GM23338 (cell line): Measurements from ENCODE around the gene RANBP1. TPM values are rescaled to one million over a fixed set of nuclear protein-coding genes. Genes with fewer than 3 reads are reported as not detected.

Experiments
- ATAC-seq: fragments of 200-7000 bp; cut with Tn5 transposase; 3 replicates; pipeline ENCODE4 v1.9.1; 2020
- DNase-seq: peaks from one replicate; pipeline ENCODE4 v3.0.0-alpha.2; 2015; ENCODE audit warnings: low spot score
- H2AFZ ChIP-seq: fragments of 200-600 bp; sonication (generic); 2 replicates; pipeline ENCODE4 v1.8.0; 2016; ENCODE audit warnings: antibody characterized with exemption, mild to moderate bottlenecking, moderate library complexity
- H3F3A ChIP-seq: fragments of 200-600 bp; sonication (generic); replicated peaks from 2 replicates; pipeline ENCODE4 v1.8.0; 2017; ENCODE audit warnings: antibody characterized with exemption, mixed run types, low read depth
- H3K27ac ChIP-seq: fragments of 200-600 bp; sonication (generic); 2 replicates; pipeline ENCODE4 v1.6.1; 2016; ENCODE audit warnings: low read depth
- H3K27me3 ChIP-seq: fragments of 200-600 bp; sonication (generic); 2 replicates; pipeline ENCODE4 v1.8.0; 2016; ENCODE audit warnings: mild to moderate bottlenecking, mixed run types, moderate library complexity; ENCODE audit not compliant: insufficient read depth
- H3K36me3 ChIP-seq: fragments of 200-600 bp; sonication (generic); 2 replicates; pipeline ENCODE4 v1.8.0; 2016; ENCODE audit warnings: mild to moderate bottlenecking; ENCODE audit not compliant: insufficient read depth
- H3K4me1 ChIP-seq: fragments of 200-600 bp; sonication (generic); 2 replicates; pipeline ENCODE4 v1.8.0; 2016; ENCODE audit warnings: mild to moderate bottlenecking, moderate library complexity; ENCODE audit not compliant: insufficient read depth
- H3K4me2 ChIP-seq: fragments of 200-600 bp; sonication (generic); 2 replicates; pipeline ENCODE4 v1.7.1; 2017; ENCODE audit warnings: mixed run types
- H3K4me3 ChIP-seq: fragments of 200-600 bp; sonication (generic); 2 replicates; pipeline ENCODE4 v1.6.1; 2016; ENCODE audit warnings: mixed run types
- H3K79me2 ChIP-seq: fragments of 200-600 bp; sonication (generic); replicated peaks from 2 replicates; pipeline ENCODE4 v1.8.0; 2017; ENCODE audit warnings: mild to moderate bottlenecking; ENCODE audit not compliant: insufficient read depth
- H3K9me2 ChIP-seq: fragments of 200-600 bp; sonication (generic); 2 replicates; pipeline ENCODE4 v1.8.0; 2017; ENCODE audit not compliant: insufficient read depth
- H4K20me1 ChIP-seq: fragments of 200-600 bp; sonication (generic); replicated peaks from 2 replicates; pipeline ENCODE4 v1.8.0; 2017; ENCODE audit warnings: mild to moderate bottlenecking; ENCODE audit not compliant: insufficient read depth
- H3K27ac Mint-ChIP-seq: 2 replicates; pipeline ENCODE4 v1.8.0; 2020; ENCODE audit warnings: inconsistent platforms, mild to moderate bottlenecking, moderate library complexity, mixed read lengths
- H3K27me3 Mint-ChIP-seq: 3 replicates; pipeline ENCODE4 v1.8.0; 2022; ENCODE audit warnings: low read depth, mild to moderate bottlenecking, moderate library complexity, mixed read lengths, inconsistent platforms; ENCODE audit not compliant: insufficient read depth, poor library complexity
- H3K36me3 Mint-ChIP-seq: 3 replicates; pipeline ENCODE4 v1.8.0; 2021; ENCODE audit warnings: low read depth, mild to moderate bottlenecking, inconsistent platforms, moderate library complexity, mixed read lengths
- H3K4me1 Mint-ChIP-seq: 3 replicates; pipeline ENCODE4 v1.8.0; 2020; ENCODE audit warnings: mild to moderate bottlenecking, inconsistent platforms, mixed read lengths
- H3K4me3 Mint-ChIP-seq: 3 replicates; pipeline ENCODE4 v1.8.0; 2021; ENCODE audit warnings: moderate library complexity, mild to moderate bottlenecking, inconsistent platforms, mixed read lengths
- H3K9me3 Mint-ChIP-seq: 3 replicates; pipeline ENCODE4 v1.8.0; 2020; ENCODE audit warnings: moderate library complexity, mild to moderate bottlenecking, inconsistent platforms, mixed read lengths
- CREB1 ChIP-seq: fragments of 250-450 bp; sonication (Bioruptor Pico); IDR thresholded peaks from 2 replicates; pipeline ENCODE4 v1.5.0; 2020; ENCODE audit warnings: low read depth, mild to moderate bottlenecking, moderate library complexity
- CTCF ChIP-seq, 2 experiments: fragments of 200-600 bp in 1 of 2; sonication (generic) in 1 of 2; conservative IDR thresholded peaks; 2 replicates each; pipeline versions ENCODE4 v1.5.1 to v1.6.1; 2016 to 2017; ENCODE audit warnings: antibody characterized with exemption in 2 of 2, low read depth in 2 of 2, mild to moderate bottlenecking in 2 of 2, moderate library complexity in 1 of 2
- EZH2 ChIP-seq: fragments of 200-600 bp; sonication (generic); IDR thresholded peaks from one replicate; pipeline ENCODE4 v1.8.0; 2017; ENCODE audit warnings: antibody characterized with exemption, mild to moderate bottlenecking, low read depth; ENCODE audit not compliant: unreplicated experiment
- EZH2phosphoT487 ChIP-seq: fragments of 200-600 bp; sonication (generic); IDR thresholded peaks from one replicate; pipeline ENCODE4 v1.8.1; 2018; ENCODE audit warnings: antibody characterized with exemption; ENCODE audit not compliant: unreplicated experiment
- JUNB ChIP-seq: IDR thresholded peaks from one replicate; pipeline ENCODE4 v1.6.1; 2016; ENCODE audit warnings: antibody characterized with exemption; ENCODE audit not compliant: unreplicated experiment
- REST ChIP-seq: IDR thresholded peaks from one replicate; pipeline ENCODE4 v1.6.1; 2018; ENCODE audit warnings: antibody characterized with exemption; ENCODE audit not compliant: unreplicated experiment
- ZNF114 ChIP-seq: fragments of 250-450 bp; sonication (Bioruptor Pico); IDR thresholded peaks from 2 replicates; pipeline ENCODE4 v1.5.0; 2020; ENCODE audit warnings: mild to moderate bottlenecking, moderate library complexity
- ZNF462 ChIP-seq: fragments of 250-450 bp; sonication (Bioruptor Pico); IDR thresholded peaks from 2 replicates; pipeline ENCODE4 v1.5.0; 2020; ENCODE audit warnings: mild to moderate bottlenecking, moderate library complexity
- polyA plus RNA-seq: library from polyadenylated mRNA; unstranded; fragments of >200 nt; fragmentation: Nextera tagmentation; extraction: Ambion mirVana; gene quantifications from 2 replicates; pipeline ENCODE4 v1.2.1, GENCODE V29; 2016
- total RNA-seq: library from RNA; depleted of rRNA; stranded (reverse); fragments of >200 nt; shearing (Covaris generic); gene quantifications from 2 replicates; pipeline ENCODE4 v1.2.3, GENCODE V29; 2014

Gene RANBP1
- total and polyA plus RNA-seq, 2 experiments from 2014 or later = 1,014 to 1,206 TPM

- Histone ChIP-seq H3K9me2 (no peaks in the 10 kb centered on the region), H2AFZ (no peak overlapping the region), H3K4me2 (no peak overlapping the region), H3K36me3 (peaks cover 52% of the 10 kb centered on the region), H3K4me1 (no peaks in the 10 kb centered on the region), H3K27ac (no peak overlapping the region), H3K4me3 (no peak overlapping the region), H3K79me2 (peaks cover 37% of the 10 kb centered on the region), H3F3A (peaks cover 25% of the 10 kb centered on the region), H4K20me1 (peaks cover 35% of the 10 kb centered on the region), H3K27me3 (no peaks in the 10 kb centered on the region)
- peaks cover 100% of the 10 kb centered on the region for H3K36me3 Mint-ChIP-seq
- no peaks in the 10 kb centered on the region for H3K4me1 Mint-ChIP-seq
- ATAC-seq (no peak), DNase-seq (no peak)
- no peaks in the 10 kb centered on the region for H3K9me3 Mint-ChIP-seq
- H3K27me3 Mint-ChIP-seq = peaks cover 16% of the 10 kb centered on the region
- no peak overlapping the region for H3K27ac Mint-ChIP-seq
- no peak overlapping the region for H3K4me3 Mint-ChIP-seq
- TF ChIP-seq REST = no peak
- no peak for TF ChIP-seq CREB1 (CRISPR knock-in tag)
- no peak for TF ChIP-seq CTCF (conservative IDR thresholded peaks at IDR 0.05; ENCODE audit: low read depth in 2 of 2)
- TF ChIP-seq ZNF114 (CRISPR knock-in tag) = no peak
- TF ChIP-seq EZH2 = no peak
- TF ChIP-seq ZNF462 (CRISPR knock-in tag) = no peak
- TF ChIP-seq EZH2phosphoT487 = no peak
- no peak for TF ChIP-seq JUNB
Measured at GRCh38 chr22:20090730-20091240, 25.1 kb upstream of the RANBP1 start.
